DMS 273 (cell line): ENCODE data around the gene PCDHGA1.

Source experiments
- DNase-seq: peaks from one replicate; lab custom pipeline; 2025; ENCODE audit not compliant: unreplicated experiment; lab: John Stamatoyannopoulos, UW

Gene PCDHGA1

GRCh38 chr5:141528291-141528984, 198.1 kb downstream of the PCDHGA1 start:
- no peak for DNase-seq

GRCh38 chr5:141529002-141529401, 198.7 kb downstream of the PCDHGA1 start:
- DNase-seq: no peak

- no peak for DNase-seq
Observed at GRCh38 chr5:141529873-141530272, 199.6 kb downstream of the PCDHGA1 start.

- DNase-seq: no peak
Observed at GRCh38 chr5:141532726-141533125, 202.4 kb downstream of the PCDHGA1 start.

- DNase-seq: no peak
Observed at GRCh38 chr5:141533897-141534296, 203.6 kb downstream of the PCDHGA1 start.

DNA sequence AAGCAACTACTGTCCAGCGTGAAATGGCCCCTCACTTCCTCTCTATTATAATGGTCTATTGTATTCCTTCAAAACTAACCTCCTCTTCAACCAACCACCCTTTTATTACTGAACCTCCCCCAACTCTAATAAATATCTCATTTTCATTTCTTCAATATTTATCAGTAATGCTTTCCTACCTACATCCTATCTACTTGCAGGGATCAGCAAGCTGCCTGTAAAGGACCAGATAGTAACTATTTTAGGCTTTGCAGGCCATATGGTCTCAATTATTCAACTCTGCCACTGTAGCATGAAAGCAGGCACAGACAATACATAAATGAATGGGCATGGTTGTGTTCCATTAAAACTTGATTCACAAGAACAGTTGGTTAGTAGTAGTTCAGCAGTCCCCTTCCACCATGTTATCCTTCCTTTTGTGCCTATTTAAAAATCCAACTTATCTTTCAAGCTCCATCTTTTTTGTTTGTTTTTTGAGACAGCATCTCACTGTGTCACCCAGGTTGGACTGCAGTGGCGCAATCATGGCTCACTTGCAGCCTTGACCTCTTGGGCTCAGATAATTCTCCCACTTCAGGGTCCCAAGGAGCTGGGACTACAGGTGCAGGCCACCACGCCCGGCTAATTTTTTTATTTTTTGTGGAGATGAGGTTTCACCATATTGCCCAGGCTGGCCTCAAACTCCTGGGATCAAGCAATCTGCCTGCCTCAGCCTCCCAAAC, 204.3 kb downstream of the PCDHGA1 start:
- DNase-seq: no peak

- DNase-seq: no peak
Observed at GRCh38 chr5:141543053-141543452, 212.7 kb downstream of the PCDHGA1 start.

DNA sequence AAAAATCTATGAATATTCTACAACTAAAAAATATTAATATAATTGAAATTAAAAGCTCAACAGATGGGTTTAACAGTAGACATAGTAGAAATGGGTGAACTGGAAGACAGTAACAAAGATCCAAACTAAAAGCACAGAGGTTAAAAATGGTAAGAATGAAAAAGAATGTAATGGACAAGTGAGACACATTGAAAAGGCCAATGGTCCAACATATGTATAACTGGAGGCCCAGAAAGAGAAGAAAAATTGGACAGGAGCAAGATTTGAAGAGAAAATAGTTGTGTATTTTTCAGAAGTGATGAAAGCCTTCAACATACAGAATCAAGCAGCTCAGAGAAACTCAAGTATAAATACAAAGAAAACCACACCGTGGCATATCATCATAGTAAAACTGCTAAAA, 217.2 kb downstream of the PCDHGA1 start:
- peak; percentile 41 for DNase-seq

DNA sequence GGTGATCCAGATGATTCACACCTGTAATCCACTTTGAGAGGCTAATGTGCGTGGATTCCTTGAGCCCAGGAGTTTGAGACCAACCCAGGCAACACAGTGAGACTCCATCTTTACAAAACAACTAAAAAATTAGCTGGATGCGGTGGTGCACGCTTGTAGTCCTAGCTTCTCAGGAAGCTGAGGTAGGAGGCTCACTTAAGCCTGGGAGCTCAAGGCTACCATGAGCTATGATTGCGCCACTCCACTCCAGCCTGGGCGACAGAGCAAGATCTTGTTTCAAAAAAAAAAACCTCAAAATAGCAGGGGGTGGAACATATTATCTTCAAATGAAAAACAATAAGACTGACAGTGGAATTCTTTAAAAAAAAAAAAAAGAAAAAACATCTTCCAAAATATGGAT, 217.6 kb downstream of the PCDHGA1 start:
- DNase-seq: no peak

- DNase-seq: peak; percentile 96
Observed at GRCh38 chr5:141557681-141558136, 227.4 kb downstream of the PCDHGA1 start.

GRCh38 chr5:141558150-141558549, 227.8 kb downstream of the PCDHGA1 start:
- no peak for DNase-seq

GRCh38 chr5:141559461-141559860, 229.1 kb downstream of the PCDHGA1 start:
- peak; percentile 22 for DNase-seq

- peak; percentile 89 for DNase-seq
Observed at GRCh38 chr5:141560151-141560550, 229.8 kb downstream of the PCDHGA1 start.

- peak; percentile 98 for DNase-seq
Observed at GRCh38 chr5:141560725-141561483, 230.6 kb downstream of the PCDHGA1 start.
